ENCODE data around the gene GTF2F2.

GRCh38 chr13:45133396-45134118 is 13.2 kb downstream of the GTF2F2 start:
- TF ChIP-seq POLR2A (IDR thresholded peaks at IDR 0.05) (no peak), CTCF (IDR thresholded peaks at IDR 0.05 in 4 of 5, conservative IDR thresholded peaks at IDR 0.05 in 1 of 5) (no peak)
